ENCODE measurements around the gene CEL. TPM values are rescaled to one million over a fixed set of nuclear protein-coding genes. Genes with fewer than 3 reads are reported as not detected.
A peak's percentile ranks its signal among the peaks of the same experiment; 100 is the strongest.
"Not testable (repeated sequence)": the region's sequence is repeated elsewhere in the genome, so short reads cannot be mapped to it uniquely, and the experiment has no call there.

The CEL gene
- total RNA-seq, 1 experiment from 2014 or later = 0.71 TPM

- Histone ChIP-seq H3K27ac (no peak overlapping the region), H3K36me3 (no peaks in the 10 kb centered on the region), H3K9me3 (replicated peaks) (no peaks in the 10 kb centered on the region), H3K4me1 (no peaks in the 10 kb centered on the region), H3K27me3 (peaks cover 13% of the 10 kb centered on the region), H3K4me3 (no peak overlapping the region)
- DNase-seq = no peak
Measured at GRCh38 chr9:133080161-133080560, 18.4 kb downstream of the CEL start.

GRCh38 chr9:133080786-133081779, 19.3 kb downstream of the CEL start:
- not testable (repeated sequence) for H3K36me3 ChIP-seq; H3K27ac ChIP-seq; H3K4me1 ChIP-seq; H3K9me3 ChIP-seq (replicated peaks); H3K4me3 ChIP-seq; DNase-seq
- peaks cover 13% of the 10 kb centered on the region for H3K27me3 ChIP-seq

GRCh38 chr9:133081957-133082644, 20.3 kb downstream of the CEL start:
- H3K9me3 ChIP-seq (replicated peaks); H3K27ac ChIP-seq; H3K36me3 ChIP-seq; DNase-seq; H3K4me1 ChIP-seq; H3K4me3 ChIP-seq: not testable (repeated sequence)
- peaks cover 13% of the 10 kb centered on the region for H3K27me3 ChIP-seq

GRCh38 chr9:133083688-133084087, 21.9 kb downstream of the CEL start:
- not testable (repeated sequence) for H3K9me3 ChIP-seq (replicated peaks); DNase-seq; H3K27ac ChIP-seq; H3K27me3 ChIP-seq; H3K36me3 ChIP-seq; H3K4me3 ChIP-seq; H3K4me1 ChIP-seq

DNA sequence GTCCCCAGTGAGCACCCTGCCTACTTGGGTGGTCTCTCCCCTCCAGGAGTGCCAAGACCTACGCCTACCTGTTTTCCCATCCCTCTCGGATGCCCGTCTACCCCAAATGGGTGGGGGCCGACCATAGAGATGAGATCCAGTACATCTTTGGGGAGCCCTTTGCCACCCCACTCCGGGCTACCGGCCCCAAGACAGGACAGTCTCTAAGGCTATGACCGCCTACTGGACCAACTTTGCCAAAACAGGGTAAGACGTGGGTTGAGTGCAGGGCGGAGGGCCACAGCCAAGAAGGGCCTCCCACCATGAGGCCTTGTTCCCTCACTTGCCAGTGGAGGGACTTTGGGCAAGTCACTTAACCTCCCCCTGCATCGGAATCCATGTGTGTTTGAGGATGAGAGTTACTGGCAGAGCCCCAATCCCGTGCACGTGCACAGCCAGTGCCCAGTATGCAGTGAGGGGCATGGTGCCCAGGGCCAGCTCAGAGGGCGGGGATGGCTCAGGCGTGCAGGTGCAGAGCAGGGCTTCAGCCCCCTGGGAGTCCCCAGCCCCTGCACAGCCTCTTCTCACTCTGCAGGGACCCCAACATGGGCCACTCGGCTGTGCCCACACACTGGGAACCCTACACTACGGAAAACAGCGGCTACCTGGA, 24.6 kb downstream of the CEL start:
- not testable (repeated sequence) for H3K36me3 ChIP-seq; H3K27ac ChIP-seq; H3K4me3 ChIP-seq; H3K4me1 ChIP-seq; H3K9me3 ChIP-seq (replicated peaks); H3K27me3 ChIP-seq; DNase-seq

GRCh38 chr9:133086894-133087293, 25.1 kb downstream of the CEL start:
- peaks cover 9% of the 10 kb centered on the region; the same call in 1 of the 2 replicates for H3K4me1 ChIP-seq
- no peaks in the 10 kb centered on the region for H3K36me3 ChIP-seq
- no peak overlapping the region for H3K4me3 ChIP-seq
- H3K9me3 ChIP-seq (replicated peaks) = no peaks in the 10 kb centered on the region
- no peak for DNase-seq
- no peak overlapping the region for H3K27ac ChIP-seq
- H3K27me3 ChIP-seq = no peaks in the 10 kb centered on the region

DNA sequence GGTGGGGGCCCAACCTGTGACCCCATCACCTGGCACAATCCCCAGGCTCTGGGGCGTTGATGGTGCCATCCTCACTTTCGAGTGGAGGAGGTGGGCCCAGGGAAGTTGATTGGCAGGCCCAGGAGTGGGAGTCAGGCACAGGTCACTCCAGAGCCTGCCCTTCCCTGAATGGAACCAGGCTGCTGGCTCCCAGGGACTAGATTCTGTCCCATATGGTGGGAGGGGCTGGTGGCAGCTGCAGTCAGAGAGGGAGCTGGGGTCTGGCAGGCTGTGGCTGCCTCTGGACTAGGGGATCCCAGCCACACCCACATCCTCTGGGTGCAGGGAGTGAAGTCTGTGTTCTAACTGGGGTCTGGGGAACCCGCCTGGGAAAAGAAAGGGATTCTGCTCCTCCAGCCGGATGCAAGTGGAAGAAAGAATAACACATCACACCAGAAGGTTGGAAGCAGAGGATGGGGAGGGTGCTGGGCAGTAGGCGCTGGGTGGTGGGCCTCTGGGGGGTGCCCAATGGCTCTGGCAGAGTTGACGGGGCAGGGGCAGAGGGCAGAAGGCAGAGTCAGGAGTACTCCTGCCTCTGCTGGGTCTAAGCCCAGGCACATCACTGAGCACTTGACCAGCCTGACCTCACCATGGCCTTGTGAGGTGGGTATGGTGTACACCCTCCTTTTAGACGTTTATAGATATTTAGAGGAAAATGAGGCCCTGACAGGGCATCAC, 25.8 kb downstream of the CEL start:
- no peak overlapping the region for H3K27ac ChIP-seq
- DNase-seq = peak; percentile 47 to 56

DNA sequence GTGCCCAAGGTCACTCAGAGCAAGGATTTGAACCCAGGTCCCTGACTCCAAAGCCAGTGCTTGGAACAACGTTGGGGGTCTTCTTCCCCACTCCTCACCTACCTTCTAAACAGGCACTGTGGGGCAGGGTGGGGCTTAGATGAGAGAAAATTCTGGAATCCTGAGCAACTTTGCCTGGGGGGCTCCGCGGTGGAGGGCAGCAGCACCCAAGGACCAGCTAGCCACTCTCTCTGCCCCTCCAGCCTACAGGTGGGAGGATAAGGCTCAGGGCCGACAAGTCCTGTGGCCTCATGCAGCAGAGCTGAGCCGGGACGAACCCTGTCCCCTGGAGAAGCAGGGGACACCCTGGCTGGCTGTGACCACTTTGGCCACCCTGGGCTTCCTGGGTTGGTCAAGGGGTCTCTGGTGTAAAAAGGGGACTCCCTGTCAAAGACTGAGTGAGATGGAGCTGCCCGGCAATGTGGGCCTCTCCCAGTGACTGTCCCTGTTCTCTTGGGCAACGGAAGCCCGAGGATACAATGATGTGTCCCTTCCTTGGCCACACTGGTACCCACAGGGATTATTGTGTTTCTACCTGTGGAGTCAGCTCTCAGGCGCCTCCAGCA, 26.5 kb downstream of the CEL start:
- no peak for DNase-seq

More for the DNA sequence above, 25.8 kb downstream of the CEL start:
- Histone ChIP-seq H3K4me1 (peaks cover 9% of the 10 kb centered on the region; the same call in 1 of the 2 replicates), H3K36me3 (no peaks in the 10 kb centered on the region), H3K9me3 (replicated peaks) (no peaks in the 10 kb centered on the region), H3K27me3 (no peaks in the 10 kb centered on the region), H3K4me3 (no peak overlapping the region)

DNA sequence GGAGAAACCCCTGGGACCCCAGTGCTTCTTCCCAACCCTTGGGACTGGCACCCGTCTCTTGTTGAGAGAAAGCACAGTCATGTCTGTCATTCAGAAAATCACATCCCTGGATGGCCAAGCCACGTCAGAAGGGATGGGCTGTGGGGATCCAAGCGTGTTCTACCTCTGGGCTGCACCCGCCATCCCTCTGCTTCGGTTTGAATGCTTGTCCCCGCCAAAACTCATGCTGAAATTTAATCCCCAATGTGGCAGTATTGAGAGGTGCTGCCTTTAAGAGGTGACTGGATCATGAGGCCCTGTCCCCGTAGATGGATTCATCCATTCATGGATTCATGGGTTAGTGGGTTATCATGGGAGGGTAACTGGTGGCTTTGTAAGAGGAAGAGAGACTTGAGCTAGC, 27.0 kb downstream of the CEL start:
- H3K27ac ChIP-seq = no peak overlapping the region
- DNase-seq = no peak
- no peaks in the 10 kb centered on the region for H3K27me3 ChIP-seq
- peaks cover 9% of the 10 kb centered on the region; the same call in 1 of the 2 replicates for H3K4me1 ChIP-seq
- H3K36me3 ChIP-seq = no peaks in the 10 kb centered on the region
- no peak overlapping the region for H3K4me3 ChIP-seq
- no peaks in the 10 kb centered on the region for H3K9me3 ChIP-seq (replicated peaks)

More for the DNA sequence above, 26.5 kb downstream of the CEL start:
- Histone ChIP-seq H3K36me3 (no peaks in the 10 kb centered on the region), H3K9me3 (replicated peaks) (no peaks in the 10 kb centered on the region), H3K4me3 (no peak overlapping the region), H3K4me1 (peaks cover 9% of the 10 kb centered on the region; the same call in 1 of the 2 replicates), H3K27me3 (no peaks in the 10 kb centered on the region), H3K27ac (no peak overlapping the region)

DNA sequence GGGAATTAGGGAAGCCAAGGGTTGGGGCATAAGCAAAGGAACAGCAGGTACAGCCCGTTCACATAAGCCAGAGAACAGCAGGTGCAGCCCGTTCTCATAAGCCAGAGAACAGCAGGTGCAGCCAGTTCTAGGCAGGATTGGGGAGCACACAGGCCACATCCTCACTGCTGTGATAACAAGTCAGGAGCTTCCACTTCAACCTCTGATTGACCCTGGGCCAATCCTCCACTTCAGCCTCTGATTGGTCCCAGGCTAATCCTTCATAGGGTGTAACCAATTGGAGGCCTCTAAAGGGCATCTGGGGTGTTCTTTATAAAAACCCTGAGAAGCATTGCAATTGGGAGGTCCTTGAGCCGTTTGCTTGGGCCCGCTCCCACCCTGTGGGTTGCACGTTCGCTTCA, 27.5 kb downstream of the CEL start:
- H3K9me3 ChIP-seq (replicated peaks) = no peaks in the 10 kb centered on the region
- peaks cover 9% of the 10 kb centered on the region; the same call in 1 of the 2 replicates for H3K4me1 ChIP-seq
- H3K36me3 ChIP-seq = no peaks in the 10 kb centered on the region
- H3K4me3 ChIP-seq = no peak overlapping the region
- DNase-seq = peak; percentile 52 to 79
- no peak overlapping the region for H3K27ac ChIP-seq
- H3K27me3 ChIP-seq = no peaks in the 10 kb centered on the region

DNA sequence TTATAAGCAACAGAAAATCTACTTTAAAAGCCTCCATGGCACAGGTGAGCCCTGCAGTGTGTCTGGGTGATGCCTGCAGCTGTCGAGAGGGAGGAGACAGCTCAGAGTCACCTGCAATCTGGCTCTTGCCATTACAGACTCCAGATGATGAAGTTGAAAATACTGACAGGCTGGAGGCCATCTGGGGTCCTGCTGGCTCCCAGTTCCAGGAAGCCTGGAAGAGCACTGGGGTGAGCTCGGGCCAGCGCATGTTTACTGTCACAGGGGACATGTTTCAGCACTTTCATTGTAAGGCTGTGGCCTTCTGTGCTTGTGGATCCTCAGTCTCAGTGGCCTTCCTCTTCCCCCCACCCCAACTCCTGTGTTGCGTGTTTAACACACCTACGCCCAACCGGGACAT, 28.4 kb downstream of the CEL start:
- no peaks in the 10 kb centered on the region for H3K36me3 ChIP-seq
- no peaks in the 10 kb centered on the region for H3K27me3 ChIP-seq
- H3K27ac ChIP-seq = no peak overlapping the region
- DNase-seq = no peak
- no peaks in the 10 kb centered on the region for H3K9me3 ChIP-seq (replicated peaks)
- H3K4me3 ChIP-seq = no peak overlapping the region
- H3K4me1 ChIP-seq = peaks cover 9% of the 10 kb centered on the region; the same call in 1 of the 2 replicates

- H3K9me3 ChIP-seq (replicated peaks) = no peaks in the 10 kb centered on the region
- H3K4me1 ChIP-seq = peaks cover 9% of the 10 kb centered on the region; the same call in 1 of the 2 replicates
- H3K36me3 ChIP-seq = no peaks in the 10 kb centered on the region
- no peak for DNase-seq
- H3K27me3 ChIP-seq = no peaks in the 10 kb centered on the region
- no peak overlapping the region for H3K4me3 ChIP-seq
- no peak overlapping the region for H3K27ac ChIP-seq
Measured at GRCh38 chr9:133090752-133091385, 29.1 kb downstream of the CEL start.

- H3K4me3 ChIP-seq; H3K4me1 ChIP-seq; H3K27me3 ChIP-seq; H3K9me3 ChIP-seq (replicated peaks); DNase-seq; H3K27ac ChIP-seq: not testable (repeated sequence)
- H3K36me3 ChIP-seq = peaks cover 13% of the 10 kb centered on the region
Measured at GRCh38 chr9:133094351-133094750, 32.6 kb downstream of the CEL start.

Measured in SJCRH30 (cell line).